Fibroblast of villous mesenchyme (primary cell): ENCODE results near the gene IGF2. TPM values are rescaled to one million over a fixed set of nuclear protein-coding genes. Genes with fewer than 3 reads are reported as not detected.

Experiments
- DNase-seq: peaks from one replicate; pipeline ENCODE4 v3.0.0-alpha.2; 2010; ENCODE audit warnings: low read depth
- H3K4me3 ChIP-seq: 2 replicates; pipeline ENCODE4 v1.5.1; 2011; ENCODE audit warnings: low read depth, mild to moderate bottlenecking, low read length
- total RNA-seq: library from RNA; depleted of rRNA; stranded (reverse); fragments of >200 nt; gene quantifications from 2 replicates; pipeline ENCODE4 v1.2.3, GENCODE V29; 2012
- TF ChIP-seq, protein P1 (sequence below): IDR thresholded peaks from 2 replicates; pipeline ENCODE4 v1.5.1; 2012; ENCODE audit warnings: low read depth, mild to moderate bottlenecking, low read length; ENCODE audit not compliant: insufficient read depth

The IGF2 gene
- total RNA-seq, 1 donor: 26.8 TPM

DNA sequence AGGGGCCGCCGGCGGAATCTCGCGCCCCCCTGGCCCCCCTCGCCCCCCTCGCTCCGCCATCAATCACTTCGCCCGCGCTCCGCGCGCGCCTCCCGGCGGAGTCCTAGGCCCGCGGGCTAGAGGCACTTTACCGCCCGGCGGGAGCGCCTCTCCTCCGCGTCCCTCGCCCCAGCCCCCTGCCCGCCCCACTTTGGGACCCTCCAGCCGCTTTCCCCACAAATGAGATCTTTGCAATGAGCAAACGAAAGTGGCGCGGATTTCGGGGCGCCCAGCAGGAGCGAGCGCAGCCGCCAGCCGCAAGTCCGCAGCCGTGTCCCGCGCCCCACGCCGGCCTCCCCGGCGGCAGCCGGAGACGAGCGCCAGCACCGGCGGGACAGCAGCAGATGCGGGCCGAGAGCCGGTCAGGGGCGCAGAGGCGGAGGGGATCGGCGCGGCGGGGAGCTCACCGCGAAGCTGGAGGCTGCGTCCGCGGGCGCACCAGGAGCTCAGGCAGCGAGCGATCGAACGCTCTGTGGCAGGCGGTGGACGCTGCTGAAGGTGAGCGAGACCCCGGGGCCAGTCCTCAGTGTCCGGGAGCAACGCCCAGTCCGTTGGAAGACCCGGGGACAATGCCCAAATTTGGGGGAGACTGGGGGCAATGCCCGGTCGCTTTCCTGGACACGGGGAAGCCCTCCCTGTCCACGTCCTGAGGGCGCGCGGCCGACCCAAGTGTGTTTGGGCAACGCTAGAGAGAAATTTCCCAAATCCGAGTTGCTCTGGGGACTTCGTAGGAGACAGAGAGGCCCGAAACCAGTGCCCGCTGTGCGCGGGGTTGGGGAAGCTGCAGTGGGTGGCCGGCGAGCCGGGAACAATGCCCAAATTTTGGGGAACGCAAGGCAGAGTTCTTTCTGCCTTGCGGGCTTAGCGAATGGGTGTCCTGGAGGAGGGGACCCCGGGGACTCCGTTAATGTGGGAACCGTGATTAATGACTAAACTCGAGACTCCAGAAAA, 1.5 kb upstream of the IGF2 start:
- DNase-seq: no peak
- H3K4me3 ChIP-seq: peak overlapping the region; percentile 33
- TF ChIP-seq, protein P1, sequence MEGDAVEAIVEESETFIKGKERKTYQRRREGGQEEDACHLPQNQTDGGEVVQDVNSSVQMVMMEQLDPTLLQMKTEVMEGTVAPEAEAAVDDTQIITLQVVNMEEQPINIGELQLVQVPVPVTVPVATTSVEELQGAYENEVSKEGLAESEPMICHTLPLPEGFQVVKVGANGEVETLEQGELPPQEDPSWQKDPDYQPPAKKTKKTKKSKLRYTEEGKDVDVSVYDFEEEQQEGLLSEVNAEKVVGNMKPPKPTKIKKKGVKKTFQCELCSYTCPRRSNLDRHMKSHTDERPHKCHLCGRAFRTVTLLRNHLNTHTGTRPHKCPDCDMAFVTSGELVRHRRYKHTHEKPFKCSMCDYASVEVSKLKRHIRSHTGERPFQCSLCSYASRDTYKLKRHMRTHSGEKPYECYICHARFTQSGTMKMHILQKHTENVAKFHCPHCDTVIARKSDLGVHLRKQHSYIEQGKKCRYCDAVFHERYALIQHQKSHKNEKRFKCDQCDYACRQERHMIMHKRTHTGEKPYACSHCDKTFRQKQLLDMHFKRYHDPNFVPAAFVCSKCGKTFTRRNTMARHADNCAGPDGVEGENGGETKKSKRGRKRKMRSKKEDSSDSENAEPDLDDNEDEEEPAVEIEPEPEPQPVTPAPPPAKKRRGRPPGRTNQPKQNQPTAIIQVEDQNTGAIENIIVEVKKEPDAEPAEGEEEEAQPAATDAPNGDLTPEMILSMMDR: no peak

DNA sequence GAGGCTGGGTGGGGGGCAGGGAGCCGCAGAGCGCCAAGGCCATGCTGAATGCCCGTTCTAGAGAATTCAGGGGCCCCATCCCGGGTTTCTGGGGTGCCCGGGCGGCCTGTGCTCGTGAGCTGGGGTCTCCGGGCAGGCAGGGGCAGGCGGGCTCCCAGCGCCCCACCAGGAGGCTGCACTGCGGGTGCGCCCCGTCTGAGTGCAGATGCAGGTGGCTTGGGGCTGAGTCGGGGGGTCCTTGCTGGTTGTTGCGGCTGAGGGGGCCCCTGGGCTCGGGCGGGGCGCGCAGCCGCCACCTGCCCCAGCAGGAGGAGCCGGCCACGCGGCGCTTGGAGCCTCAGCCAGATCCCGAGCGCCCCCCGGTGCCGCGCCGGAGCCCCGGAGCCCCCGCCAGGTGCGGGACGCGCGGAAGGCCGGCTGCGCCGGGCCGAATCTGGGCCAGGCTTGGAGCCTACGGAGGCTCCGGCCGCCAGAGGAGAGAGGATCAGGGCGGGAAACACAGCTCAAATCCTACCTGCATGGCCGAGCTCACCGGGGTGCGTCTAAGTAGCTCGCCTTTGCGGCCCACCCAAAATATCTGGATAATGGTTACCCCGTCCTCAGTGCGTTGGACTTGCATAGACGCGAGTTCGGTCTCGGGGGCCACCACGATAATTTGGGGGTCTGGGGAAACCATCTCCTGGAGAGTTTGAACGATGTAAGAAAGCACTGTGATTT, 590 bp upstream of the IGF2 start:
- peak overlapping the region; percentile 39 for H3K4me3 ChIP-seq
- no peak for DNase-seq
- TF ChIP-seq, protein P1: no peak

DNA sequence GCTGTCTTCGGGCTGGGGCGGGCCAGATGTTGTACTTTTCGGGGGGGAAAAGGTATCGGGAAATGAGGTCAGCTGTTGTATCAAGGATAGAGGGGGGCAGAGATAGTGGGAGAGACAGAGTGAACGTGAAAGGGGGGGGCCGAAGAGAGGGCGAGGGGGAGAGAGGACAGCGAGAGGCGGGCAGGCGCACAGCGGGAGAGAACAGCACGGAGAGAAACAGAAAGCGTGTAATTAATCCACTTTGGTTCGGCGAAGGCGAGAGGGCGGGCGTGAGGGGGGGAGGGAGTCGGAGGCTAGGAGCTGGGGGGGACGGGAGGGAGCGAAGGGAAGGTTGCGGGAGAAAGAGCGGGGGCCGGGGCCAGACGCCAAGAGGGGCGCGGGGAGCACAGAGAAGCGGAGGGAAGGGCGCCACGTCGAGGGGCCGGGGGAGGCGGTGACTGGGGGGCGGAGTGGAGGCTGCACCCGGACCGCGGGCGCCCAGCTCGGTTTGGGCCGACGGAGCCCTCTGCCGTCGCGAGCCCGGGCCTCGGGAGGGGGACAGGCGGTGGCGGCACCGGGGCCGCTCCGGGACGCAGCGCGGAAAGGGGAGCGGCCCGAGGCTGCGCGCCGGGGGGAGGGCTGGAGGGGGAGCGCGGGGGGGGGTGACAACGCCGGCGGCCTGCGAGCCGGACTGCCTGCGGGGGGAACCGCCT, 612 bp downstream of the IGF2 start:
- TF ChIP-seq, protein P1: no peak
- peak overlapping the region; percentile 67 for H3K4me3 ChIP-seq
- DNase-seq: peak; percentile 45

DNA sequence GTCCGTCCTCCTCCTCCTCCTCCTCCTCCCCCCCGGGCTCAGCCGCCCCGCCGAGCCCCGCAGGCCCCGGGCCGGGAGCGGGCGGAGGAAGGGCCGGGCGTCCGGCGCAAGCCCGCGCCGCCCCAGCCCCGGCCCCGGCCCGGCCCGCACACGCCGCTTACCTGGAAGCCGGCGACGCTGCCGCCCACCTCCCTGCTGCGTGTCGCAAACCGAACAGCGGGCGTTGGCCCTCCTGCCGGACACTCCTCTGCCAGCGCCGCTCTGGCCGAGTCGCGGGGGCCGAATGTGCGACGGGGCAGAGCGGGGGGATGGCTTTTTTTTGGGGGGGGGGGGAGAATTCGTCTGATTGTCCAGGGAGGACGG, 1.1 kb downstream of the IGF2 start:
- TF ChIP-seq, protein P1: no peak
- no peak for DNase-seq
- peak overlapping the region; percentile 67 for H3K4me3 ChIP-seq

DNA sequence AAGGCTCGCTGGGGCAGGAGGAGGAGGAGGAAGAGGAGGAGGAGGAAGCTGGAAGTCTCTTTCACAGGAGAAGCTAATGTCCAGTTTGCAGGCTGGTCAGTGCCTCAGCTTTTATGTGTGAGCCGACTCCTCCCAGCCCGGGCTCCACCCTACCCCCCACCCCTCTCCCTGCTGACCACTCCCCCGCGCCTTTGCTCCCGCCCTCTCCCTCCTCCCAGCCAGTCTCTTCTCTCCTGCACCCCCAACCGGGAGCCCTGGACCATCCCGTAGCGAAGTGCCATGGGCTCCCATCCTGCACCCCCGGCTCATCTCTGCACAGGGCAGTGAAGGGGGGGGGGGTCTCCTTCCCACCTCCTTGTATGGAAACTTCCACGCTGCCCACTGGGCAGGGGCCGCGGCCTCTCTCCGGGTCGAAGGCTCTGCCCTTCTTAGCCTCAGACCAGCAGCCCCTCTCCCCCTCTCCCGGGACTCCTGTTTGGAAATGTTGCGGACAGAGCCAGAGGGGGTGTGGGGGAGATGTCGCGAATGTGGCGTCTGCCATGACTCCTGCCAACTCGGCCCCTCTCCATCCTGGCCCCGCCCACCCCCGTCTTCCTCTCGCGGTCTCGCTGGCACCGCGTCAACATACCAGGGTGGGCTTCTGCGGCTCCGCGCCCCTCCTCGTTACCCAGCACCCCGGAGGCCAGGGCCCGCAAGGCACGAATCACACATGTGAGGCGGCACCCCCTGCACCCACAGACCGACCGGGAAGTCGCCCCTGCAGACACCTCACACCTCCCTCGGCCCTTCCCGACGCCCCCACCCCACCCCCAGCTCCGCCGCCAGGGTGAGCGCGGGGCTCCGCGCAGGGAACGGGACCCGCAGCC, 1.8 kb downstream of the IGF2 start:
- peak overlapping the region; percentile 67 for H3K4me3 ChIP-seq
- TF ChIP-seq, protein P1: no peak
- DNase-seq: peak; percentile 93

DNA sequence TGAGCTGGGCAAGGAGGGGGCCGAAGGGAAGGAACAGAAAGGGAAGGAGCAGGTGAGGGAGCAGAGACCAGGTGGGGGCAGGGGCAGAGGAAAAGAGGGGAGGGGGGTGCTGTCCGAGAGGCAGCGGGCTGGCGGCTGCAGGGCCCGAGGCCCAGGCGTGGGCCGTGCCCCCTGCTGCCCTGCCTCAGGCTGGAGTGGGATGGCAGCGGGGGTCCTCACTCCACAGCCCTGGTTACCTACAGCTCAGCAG, 2.3 kb downstream of the IGF2 start:
- TF ChIP-seq, protein P1: no peak
- peak overlapping the region; percentile 67 for H3K4me3 ChIP-seq
- no peak for DNase-seq
